Measurements from ENCODE around the gene STXBP5L.
"Not testable (repeated sequence)": the region's sequence is repeated elsewhere in the genome, so short reads cannot be mapped to it uniquely, and the experiment has no call there.

STXBP5L gene

DNA sequence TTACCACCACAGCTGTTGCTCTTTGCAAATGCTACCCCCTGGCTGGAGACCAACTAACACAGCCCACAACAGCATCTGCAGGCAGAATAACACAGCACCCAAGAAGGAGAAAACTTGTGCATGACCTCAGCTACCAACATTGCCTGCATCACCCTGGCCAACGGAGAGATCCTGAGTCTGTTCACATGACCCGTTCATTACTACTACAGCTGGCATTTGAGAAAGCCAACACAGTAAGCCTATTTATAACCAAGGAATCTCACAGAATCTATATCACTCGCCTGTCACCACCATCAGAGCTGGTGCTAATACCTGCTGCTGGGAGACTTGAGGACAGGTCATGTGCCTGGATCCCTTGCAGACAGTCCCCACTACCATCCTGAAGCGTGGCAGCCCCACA, 422.6 kb downstream of the STXBP5L start:
- no peak overlapping the region for H3K27ac ChIP-seq (ENCODE audit: low read depth, low read length, severe bottlenecking)
- H3K4me1 ChIP-seq (ENCODE audit: control insufficient read depth, insufficient read depth, low read length, poor library complexity, severe bottlenecking) = no peaks in the 10 kb centered on the region
- H3K36me3 ChIP-seq (ENCODE audit: control insufficient read depth, insufficient read depth, low read length) = no peaks in the 10 kb centered on the region
- no peak overlapping the region for H3K4me3 ChIP-seq (ENCODE audit: extremely low read depth, insufficient read depth, low read length, poor library complexity, severe bottlenecking)
- no peaks in the 10 kb centered on the region for H3K9me3 ChIP-seq (ENCODE audit: control insufficient read depth, low read length)
- WGBS, 2 experiments (ENCODE audit: insufficient coverage in 2 of 2) = 81 to 97% methylated on average over 3 to 4 of the region's 4 CpGs

GRCh38 chr3:121355960-121356359, 448.0 kb downstream of the STXBP5L start:
- H3K4me3 ChIP-seq (ENCODE audit: extremely low read depth, insufficient read depth, low read length, poor library complexity, severe bottlenecking); H3K27ac ChIP-seq (ENCODE audit: low read depth, low read length, severe bottlenecking); H3K9me3 ChIP-seq (ENCODE audit: control insufficient read depth, low read length); H3K36me3 ChIP-seq (ENCODE audit: control insufficient read depth, insufficient read depth, low read length); H3K4me1 ChIP-seq (ENCODE audit: control insufficient read depth, insufficient read depth, low read length, poor library complexity, severe bottlenecking): not testable (repeated sequence)
- WGBS, 2 experiments (ENCODE audit: insufficient coverage in 2 of 2) = 90% methylated on average over 5 of the region's 5 CpGs

DNA sequence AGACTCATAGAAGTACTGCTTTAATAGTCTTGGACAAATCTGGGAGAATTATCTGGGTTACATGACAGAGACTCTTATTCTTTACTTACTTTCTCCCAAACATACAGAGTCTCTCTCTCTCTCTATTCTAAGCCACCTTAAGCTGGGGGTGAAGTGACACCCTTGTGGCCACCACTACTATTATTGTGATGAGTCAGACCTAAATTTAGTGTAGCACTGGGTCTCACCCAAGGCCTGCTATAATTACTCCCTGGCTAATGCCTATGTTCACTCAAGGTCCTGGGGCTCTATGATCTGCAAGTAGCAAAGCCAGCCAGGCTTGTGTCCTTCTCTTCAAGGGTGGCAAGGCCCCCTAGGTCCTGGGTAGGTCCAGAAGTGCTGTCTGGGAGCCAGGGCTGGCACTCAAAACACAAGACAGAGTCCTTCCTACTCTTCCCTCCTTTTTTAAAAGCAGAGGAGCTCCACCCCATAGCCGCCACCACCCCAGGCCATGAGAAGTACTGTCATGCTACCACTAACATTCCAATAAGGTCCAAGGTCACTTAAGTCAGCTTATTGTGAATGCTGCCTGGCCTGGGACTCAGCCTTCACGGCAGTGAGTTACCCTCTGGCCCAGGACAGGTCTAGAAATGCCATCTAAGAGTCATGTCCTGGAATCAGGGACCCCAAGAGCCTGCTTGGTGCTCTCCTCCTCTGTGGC, 454.2 kb downstream of the STXBP5L start:
- Histone ChIP-seq H3K9me3 (ENCODE audit: control insufficient read depth, low read length) (no peaks in the 10 kb centered on the region), H3K4me1 (ENCODE audit: control insufficient read depth, insufficient read depth, low read length, poor library complexity, severe bottlenecking) (no peaks in the 10 kb centered on the region), H3K4me3 (ENCODE audit: extremely low read depth, insufficient read depth, low read length, poor library complexity, severe bottlenecking) (no peak overlapping the region), H3K36me3 (ENCODE audit: control insufficient read depth, insufficient read depth, low read length) (no peaks in the 10 kb centered on the region), H3K27ac (ENCODE audit: low read depth, low read length, severe bottlenecking) (no peak overlapping the region)
- WGBS, 2 experiments (ENCODE audit: insufficient coverage in 2 of 2) = 74 to 83% methylated on average over 2 of the region's 2 CpGs

- not testable (repeated sequence) for H3K27ac ChIP-seq (ENCODE audit: low read depth, low read length, severe bottlenecking); H3K4me3 ChIP-seq (ENCODE audit: extremely low read depth, insufficient read depth, low read length, poor library complexity, severe bottlenecking); H3K36me3 ChIP-seq (ENCODE audit: control insufficient read depth, insufficient read depth, low read length); H3K9me3 ChIP-seq (ENCODE audit: control insufficient read depth, low read length); H3K4me1 ChIP-seq (ENCODE audit: control insufficient read depth, insufficient read depth, low read length, poor library complexity, severe bottlenecking)
- 57 to 83% methylated on average over 1 of the region's 3 CpGs for WGBS, 2 experiments (ENCODE audit: insufficient coverage in 2 of 2)
Measured at GRCh38 chr3:121388308-121388707, 480.3 kb downstream of the STXBP5L start.

DNA sequence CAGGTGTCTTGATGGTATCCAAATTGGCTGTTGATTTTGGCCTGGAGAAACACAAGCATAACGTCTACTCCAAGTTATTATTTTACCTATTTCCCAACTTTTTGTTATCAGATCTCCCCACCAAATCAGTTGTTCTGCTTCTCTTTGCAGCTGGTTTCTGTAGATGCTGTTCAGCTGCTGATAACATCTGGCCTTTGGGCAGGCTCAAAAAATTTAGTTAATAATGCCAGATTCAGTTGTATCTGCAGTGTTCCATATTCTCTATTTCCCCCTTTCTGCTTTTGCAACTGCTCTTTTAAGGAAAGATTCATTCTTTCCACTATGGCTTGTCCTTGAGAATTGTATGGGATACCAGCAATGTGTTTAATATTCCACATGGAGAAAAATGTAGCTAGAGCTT, 488.0 kb downstream of the STXBP5L start:
- no CpG with 5 or more reads among the region's 1 CpG for WGBS, 2 experiments (ENCODE audit: insufficient coverage in 2 of 2)
- not testable (repeated sequence) for H3K4me3 ChIP-seq (ENCODE audit: extremely low read depth, insufficient read depth, low read length, poor library complexity, severe bottlenecking); H3K27ac ChIP-seq (ENCODE audit: low read depth, low read length, severe bottlenecking); H3K9me3 ChIP-seq (ENCODE audit: control insufficient read depth, low read length); H3K36me3 ChIP-seq (ENCODE audit: control insufficient read depth, insufficient read depth, low read length); H3K4me1 ChIP-seq (ENCODE audit: control insufficient read depth, insufficient read depth, low read length, poor library complexity, severe bottlenecking)

GRCh38 chr3:121398051-121398450, 490.0 kb downstream of the STXBP5L start:
- H3K27ac ChIP-seq (ENCODE audit: low read depth, low read length, severe bottlenecking); H3K4me1 ChIP-seq (ENCODE audit: control insufficient read depth, insufficient read depth, low read length, poor library complexity, severe bottlenecking); H3K9me3 ChIP-seq (ENCODE audit: control insufficient read depth, low read length); H3K36me3 ChIP-seq (ENCODE audit: control insufficient read depth, insufficient read depth, low read length); H3K4me3 ChIP-seq (ENCODE audit: extremely low read depth, insufficient read depth, low read length, poor library complexity, severe bottlenecking): not testable (repeated sequence)
- WGBS, 2 experiments (ENCODE audit: insufficient coverage in 2 of 2) = 94 to 100% methylated on average over 2 to 4 of the region's 8 CpGs

GRCh38 chr3:121399820-121400219, 491.8 kb downstream of the STXBP5L start:
- Histone ChIP-seq H3K4me3 (ENCODE audit: extremely low read depth, insufficient read depth, low read length, poor library complexity, severe bottlenecking) (no peak overlapping the region), H3K36me3 (ENCODE audit: control insufficient read depth, insufficient read depth, low read length) (no peaks in the 10 kb centered on the region), H3K9me3 (ENCODE audit: control insufficient read depth, low read length) (no peaks in the 10 kb centered on the region), H3K4me1 (ENCODE audit: control insufficient read depth, insufficient read depth, low read length, poor library complexity, severe bottlenecking) (no peaks in the 10 kb centered on the region), H3K27ac (ENCODE audit: low read depth, low read length, severe bottlenecking) (no peak overlapping the region)

DNA sequence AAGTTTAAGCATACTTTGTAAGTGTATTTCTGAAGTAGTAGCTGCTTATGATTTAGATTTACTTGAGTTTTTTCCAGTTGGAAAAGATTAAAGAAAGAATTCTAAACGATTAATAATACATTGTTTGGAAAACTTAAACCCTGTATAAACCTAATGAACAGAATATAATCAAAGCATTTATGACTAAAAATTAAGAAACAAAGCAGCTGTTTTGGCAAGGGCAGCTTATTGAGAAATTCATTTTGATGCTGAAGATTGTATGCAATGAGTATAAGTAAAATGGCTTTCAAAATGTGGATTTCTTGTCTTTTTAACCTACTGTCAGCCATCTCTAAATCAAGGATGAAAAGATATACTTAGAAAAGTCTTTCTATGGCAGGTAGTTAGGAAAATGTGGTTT, 497.6 kb downstream of the STXBP5L start:
- H3K9me3 ChIP-seq (ENCODE audit: control insufficient read depth, low read length) = no peaks in the 10 kb centered on the region
- no CpG with 5 or more reads among the region's 1 CpG for WGBS, 2 experiments (ENCODE audit: insufficient coverage in 2 of 2)
- no peaks in the 10 kb centered on the region for H3K4me1 ChIP-seq (ENCODE audit: control insufficient read depth, insufficient read depth, low read length, poor library complexity, severe bottlenecking)
- no peaks in the 10 kb centered on the region for H3K36me3 ChIP-seq (ENCODE audit: control insufficient read depth, insufficient read depth, low read length)
- no peak overlapping the region for H3K4me3 ChIP-seq (ENCODE audit: extremely low read depth, insufficient read depth, low read length, poor library complexity, severe bottlenecking)
- no peak overlapping the region for H3K27ac ChIP-seq (ENCODE audit: low read depth, low read length, severe bottlenecking)

DNA sequence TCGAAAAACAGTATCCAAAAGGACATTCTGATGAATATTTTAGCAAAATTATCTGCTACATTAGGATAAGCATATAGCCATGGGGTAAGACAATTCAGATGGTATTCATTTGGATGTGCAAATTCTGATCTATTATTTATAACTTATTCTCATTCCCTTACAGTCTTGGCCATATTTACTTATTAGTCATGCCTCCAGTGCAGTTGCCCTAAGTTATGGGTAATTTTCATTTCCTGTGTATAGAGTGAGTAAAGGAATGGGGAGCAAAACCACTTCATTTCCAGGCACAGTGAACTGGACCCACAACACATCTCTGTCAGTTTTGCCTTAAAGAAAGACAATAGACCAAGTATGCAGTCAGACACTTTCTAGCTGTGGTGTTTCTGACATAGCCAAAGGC, 503.5 kb downstream of the STXBP5L start:
- H3K36me3 ChIP-seq (ENCODE audit: control insufficient read depth, insufficient read depth, low read length) = no peaks in the 10 kb centered on the region
- H3K4me1 ChIP-seq (ENCODE audit: control insufficient read depth, insufficient read depth, low read length, poor library complexity, severe bottlenecking) = peaks cover 5% of the 10 kb centered on the region
- H3K9me3 ChIP-seq (ENCODE audit: control insufficient read depth, low read length) = no peaks in the 10 kb centered on the region
- H3K27ac ChIP-seq (ENCODE audit: low read depth, low read length, severe bottlenecking) = no peak overlapping the region
- H3K4me3 ChIP-seq (ENCODE audit: extremely low read depth, insufficient read depth, low read length, poor library complexity, severe bottlenecking) = no peak overlapping the region
- no CpG with 5 or more reads among the region's 1 CpG for WGBS, 2 experiments (ENCODE audit: insufficient coverage in 2 of 2)

- 90 to 100% methylated on average over 1 of the region's 2 CpGs for WGBS, 2 experiments (ENCODE audit: insufficient coverage in 2 of 2)
- H3K4me3 ChIP-seq (ENCODE audit: extremely low read depth, insufficient read depth, low read length, poor library complexity, severe bottlenecking) = no peak overlapping the region
- H3K27ac ChIP-seq (ENCODE audit: low read depth, low read length, severe bottlenecking) = no peak overlapping the region
- H3K9me3 ChIP-seq (ENCODE audit: control insufficient read depth, low read length) = no peaks in the 10 kb centered on the region
- peaks cover 5% of the 10 kb centered on the region for H3K4me1 ChIP-seq (ENCODE audit: control insufficient read depth, insufficient read depth, low read length, poor library complexity, severe bottlenecking)
- H3K36me3 ChIP-seq (ENCODE audit: control insufficient read depth, insufficient read depth, low read length) = no peaks in the 10 kb centered on the region
Measured at GRCh38 chr3:121414924-121415323, 506.9 kb downstream of the STXBP5L start.

DNA sequence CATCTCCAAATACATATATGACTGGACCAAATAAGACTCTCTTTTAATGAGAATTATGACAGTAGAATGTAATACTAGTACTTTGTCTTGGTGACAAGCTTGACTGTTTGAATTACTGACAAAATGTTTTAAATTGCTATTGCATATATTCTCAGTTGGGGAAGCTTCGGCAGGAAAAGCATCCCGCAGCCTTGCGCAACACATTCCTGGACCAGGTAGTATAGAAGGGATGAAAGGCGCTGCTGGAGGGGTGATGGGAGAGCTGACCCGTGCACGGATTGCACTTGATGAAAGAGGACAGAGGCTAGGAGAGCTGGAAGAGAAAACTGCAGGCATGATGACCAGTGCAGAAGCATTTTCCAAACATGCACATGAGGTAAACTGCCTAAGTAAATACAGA, 510.2 kb downstream of the STXBP5L start:
- 78 to 96% methylated on average over 4 to 6 of the region's 6 CpGs for WGBS, 2 experiments (ENCODE audit: insufficient coverage in 2 of 2)
- no peaks in the 10 kb centered on the region for H3K9me3 ChIP-seq (ENCODE audit: control insufficient read depth, low read length)
- H3K4me3 ChIP-seq (ENCODE audit: extremely low read depth, insufficient read depth, low read length, poor library complexity, severe bottlenecking) = no peak overlapping the region
- no peak overlapping the region for H3K27ac ChIP-seq (ENCODE audit: low read depth, low read length, severe bottlenecking)
- H3K36me3 ChIP-seq (ENCODE audit: control insufficient read depth, insufficient read depth, low read length) = no peaks in the 10 kb centered on the region
- peaks cover 5% of the 10 kb centered on the region for H3K4me1 ChIP-seq (ENCODE audit: control insufficient read depth, insufficient read depth, low read length, poor library complexity, severe bottlenecking)

Data from mesodermal cell (in vitro differentiated cells).